Measurements from ENCODE around the gene RELN. TPM values are rescaled to one million over a fixed set of nuclear protein-coding genes. Genes with fewer than 3 reads are reported as not detected.

The RELN gene
- total and polyA plus RNA-seq, 2 donors (not counting 1 experiment from before 2014, with no cell fraction given) = not detected

DNA sequence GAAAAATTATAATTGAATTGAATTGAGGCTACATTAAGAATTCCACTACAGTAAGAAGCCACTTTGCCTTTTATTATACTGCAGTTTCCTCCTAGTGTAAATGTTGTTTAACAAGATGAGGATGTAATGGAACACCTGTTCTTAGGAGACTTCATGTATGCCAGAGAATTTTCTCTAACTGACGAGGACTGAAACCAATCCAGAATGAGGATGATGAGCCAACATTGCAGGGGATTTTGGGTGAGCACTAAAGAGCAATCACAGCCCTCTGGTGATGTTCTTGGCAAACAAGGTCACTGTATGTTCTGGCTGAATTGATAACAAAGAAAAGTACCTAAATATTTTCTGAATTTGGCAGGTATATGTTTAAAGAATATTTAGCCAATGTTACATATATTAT, 60.9 kb downstream of the RELN start:
- H3K4me2 ChIP-seq (replicated peaks; ENCODE audit: low read depth, low read length, poor library complexity, severe bottlenecking) = no peak overlapping the region
- no peak overlapping the region for H3K27ac ChIP-seq (ENCODE audit: low read length in 2 of 2)
- Mint-ChIP-seq H3K4me3 (no peak overlapping the region), H3K9me3 (ENCODE audit: insufficient read depth) (no peaks in the 10 kb centered on the region), H3K4me1 (no peaks in the 10 kb centered on the region), H3K27ac (no peak overlapping the region), H3K27me3 (no peaks in the 10 kb centered on the region)
- CTCF ChIA-PET = no interaction called here
- WGBS (ENCODE audit: insufficient coverage) = 100% methylated on average over 1 of the region's 1 CpG
- no peaks in the 10 kb centered on the region for H3K36me3 ChIP-seq (replicated peaks in 1 of 2; ENCODE audit: control extremely low read depth in 1 of 2, control insufficient read depth in 1 of 2, extremely low read depth in 1 of 2, insufficient read depth in 2 of 2, low read length in 1 of 2)
- ATAC-seq (ENCODE audit: low read depth) (no peak), DNase-seq (no peak)
- intact Hi-C loops (cut with micrococcal nuclease) = no loop called here
- no peak overlapping the region for H2AFZ ChIP-seq (ENCODE audit: insufficient read depth, low read depth, low read length, poor library complexity, severe bottlenecking)
- no peaks in the 10 kb centered on the region for H3K27me3 ChIP-seq (replicated peaks in 1 of 4; ENCODE audit: control extremely low read depth in 1 of 4, control insufficient read depth in 3 of 4, insufficient read depth in 4 of 4, low read length in 3 of 4)
- H3K79me2 ChIP-seq (ENCODE audit: control insufficient read depth, insufficient read depth, low read length) = no peaks in the 10 kb centered on the region
- no peak for TF ChIP-seq EZH2 (IDR thresholded peaks at IDR 0.05; ENCODE audit: borderline replicate concordance, insufficient read depth, low read depth, low read length, poor library complexity, severe bottlenecking)
- TF ChIP-seq, protein P1, sequence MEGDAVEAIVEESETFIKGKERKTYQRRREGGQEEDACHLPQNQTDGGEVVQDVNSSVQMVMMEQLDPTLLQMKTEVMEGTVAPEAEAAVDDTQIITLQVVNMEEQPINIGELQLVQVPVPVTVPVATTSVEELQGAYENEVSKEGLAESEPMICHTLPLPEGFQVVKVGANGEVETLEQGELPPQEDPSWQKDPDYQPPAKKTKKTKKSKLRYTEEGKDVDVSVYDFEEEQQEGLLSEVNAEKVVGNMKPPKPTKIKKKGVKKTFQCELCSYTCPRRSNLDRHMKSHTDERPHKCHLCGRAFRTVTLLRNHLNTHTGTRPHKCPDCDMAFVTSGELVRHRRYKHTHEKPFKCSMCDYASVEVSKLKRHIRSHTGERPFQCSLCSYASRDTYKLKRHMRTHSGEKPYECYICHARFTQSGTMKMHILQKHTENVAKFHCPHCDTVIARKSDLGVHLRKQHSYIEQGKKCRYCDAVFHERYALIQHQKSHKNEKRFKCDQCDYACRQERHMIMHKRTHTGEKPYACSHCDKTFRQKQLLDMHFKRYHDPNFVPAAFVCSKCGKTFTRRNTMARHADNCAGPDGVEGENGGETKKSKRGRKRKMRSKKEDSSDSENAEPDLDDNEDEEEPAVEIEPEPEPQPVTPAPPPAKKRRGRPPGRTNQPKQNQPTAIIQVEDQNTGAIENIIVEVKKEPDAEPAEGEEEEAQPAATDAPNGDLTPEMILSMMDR (IDR thresholded peaks at IDR 0.05) = no peak
- H4K20me1 ChIP-seq (ENCODE audit: control insufficient read depth, insufficient read depth, low read length, poor library complexity, severe bottlenecking) = no peaks in the 10 kb centered on the region
- no peaks in the 10 kb centered on the region for H3K4me1 ChIP-seq (ENCODE audit: control insufficient read depth in 2 of 2, insufficient read depth in 2 of 2, low read length in 2 of 2)
- POLR2A ChIA-PET = no interaction called here
- H3K4me3 ChIP-seq (ENCODE audit: control extremely low read depth in 1 of 5, extremely low read depth in 1 of 5, insufficient read depth in 1 of 5, low read depth in 2 of 5, low read length in 4 of 5) = no peak overlapping the region
- H3K9me3 ChIP-seq (ENCODE audit: control extremely low read depth in 1 of 3, control insufficient read depth in 2 of 3, insufficient read depth in 1 of 3, low read length in 2 of 3) = no peaks in the 10 kb centered on the region
- no peak overlapping the region for H3K9ac ChIP-seq (ENCODE audit: low read length)

DNA sequence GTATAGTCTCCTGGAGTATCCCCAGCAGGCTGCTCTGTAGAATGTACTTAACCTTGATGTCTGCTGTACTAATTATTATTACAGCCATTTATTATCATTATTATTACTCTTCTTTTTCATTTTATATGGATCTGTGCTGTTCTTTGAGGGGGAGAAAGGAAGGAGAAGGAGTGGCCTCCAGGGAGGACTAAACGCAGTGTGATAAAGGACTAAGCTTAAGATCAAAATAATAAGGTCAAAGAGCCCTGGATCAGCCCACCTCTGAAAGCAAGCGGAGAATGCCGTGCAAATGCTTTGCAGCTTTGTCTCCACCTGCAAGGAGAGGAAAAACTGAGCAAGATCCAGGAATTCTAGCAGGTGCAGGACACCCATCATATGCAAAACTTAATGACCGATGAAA, 65.3 kb downstream of the RELN start:
- WGBS (ENCODE audit: insufficient coverage) = 93% methylated on average over 2 of the region's 4 CpGs
- H3K4me1 Mint-ChIP-seq = no peaks in the 10 kb centered on the region
- no peak overlapping the region for H3K27ac Mint-ChIP-seq
- peaks cover 6% of the 10 kb centered on the region for H3K27me3 Mint-ChIP-seq
- Histone ChIP-seq H3K4me3 (ENCODE audit: control extremely low read depth in 1 of 5, extremely low read depth in 1 of 5, insufficient read depth in 1 of 5, low read depth in 2 of 5, low read length in 4 of 5) (no peak overlapping the region), H3K27me3 (replicated peaks in 1 of 4; ENCODE audit: control extremely low read depth in 1 of 4, control insufficient read depth in 3 of 4, insufficient read depth in 4 of 4, low read length in 3 of 4) (no peaks in the 10 kb centered on the region), H3K9me3 (ENCODE audit: control extremely low read depth in 1 of 3, control insufficient read depth in 2 of 3, insufficient read depth in 1 of 3, low read length in 2 of 3) (no peaks in the 10 kb centered on the region), H2AFZ (ENCODE audit: insufficient read depth, low read depth, low read length, poor library complexity, severe bottlenecking) (no peak overlapping the region), H4K20me1 (ENCODE audit: control insufficient read depth, insufficient read depth, low read length, poor library complexity, severe bottlenecking) (no peaks in the 10 kb centered on the region), H3K27ac (ENCODE audit: low read length in 2 of 2) (no peak overlapping the region), H3K4me2 (replicated peaks; ENCODE audit: low read depth, low read length, poor library complexity, severe bottlenecking) (no peak overlapping the region), H3K9ac (ENCODE audit: low read length) (no peak overlapping the region), H3K79me2 (ENCODE audit: control insufficient read depth, insufficient read depth, low read length) (no peaks in the 10 kb centered on the region), H3K4me1 (ENCODE audit: control insufficient read depth in 2 of 2, insufficient read depth in 2 of 2, low read length in 2 of 2) (no peaks in the 10 kb centered on the region), H3K36me3 (replicated peaks in 1 of 2; ENCODE audit: control extremely low read depth in 1 of 2, control insufficient read depth in 1 of 2, extremely low read depth in 1 of 2, insufficient read depth in 2 of 2, low read length in 1 of 2) (no peaks in the 10 kb centered on the region)
- CTCF ChIA-PET = no interaction called here
- no peak overlapping the region for H3K4me3 Mint-ChIP-seq
- TF ChIP-seq EZH2 (IDR thresholded peaks at IDR 0.05; ENCODE audit: borderline replicate concordance, insufficient read depth, low read depth, low read length, poor library complexity, severe bottlenecking) = no peak
- TF ChIP-seq, protein P1 (IDR thresholded peaks at IDR 0.05) = no peak
- H3K9me3 Mint-ChIP-seq (ENCODE audit: insufficient read depth) = no peaks in the 10 kb centered on the region
- no peak for ATAC-seq (ENCODE audit: low read depth)
- intact Hi-C loops (cut with micrococcal nuclease) = no loop called here
- no peak for DNase-seq
- POLR2A ChIA-PET = no interaction called here

All from B cell (primary cell).